Activated CD4-positive, CD25-positive, alpha-beta regulatory T cell treated with anti-CD3 and anti-CD28 coated beads, Interleukin-2, amount 50 U/mL, for 24 hours (primary cell): ENCODE measurements around the gene PFKFB4.

Experiments
- ATAC-seq, 2 donors: fragments of 150-1000 bp; cut with Tn5 transposase; one replicate each; pipeline ENCODE4 v1.10.0; 2021; ENCODE audit warnings: mild to moderate bottlenecking in 1 of 2, moderate library complexity in 1 of 2

PFKFB4 gene

DNA sequence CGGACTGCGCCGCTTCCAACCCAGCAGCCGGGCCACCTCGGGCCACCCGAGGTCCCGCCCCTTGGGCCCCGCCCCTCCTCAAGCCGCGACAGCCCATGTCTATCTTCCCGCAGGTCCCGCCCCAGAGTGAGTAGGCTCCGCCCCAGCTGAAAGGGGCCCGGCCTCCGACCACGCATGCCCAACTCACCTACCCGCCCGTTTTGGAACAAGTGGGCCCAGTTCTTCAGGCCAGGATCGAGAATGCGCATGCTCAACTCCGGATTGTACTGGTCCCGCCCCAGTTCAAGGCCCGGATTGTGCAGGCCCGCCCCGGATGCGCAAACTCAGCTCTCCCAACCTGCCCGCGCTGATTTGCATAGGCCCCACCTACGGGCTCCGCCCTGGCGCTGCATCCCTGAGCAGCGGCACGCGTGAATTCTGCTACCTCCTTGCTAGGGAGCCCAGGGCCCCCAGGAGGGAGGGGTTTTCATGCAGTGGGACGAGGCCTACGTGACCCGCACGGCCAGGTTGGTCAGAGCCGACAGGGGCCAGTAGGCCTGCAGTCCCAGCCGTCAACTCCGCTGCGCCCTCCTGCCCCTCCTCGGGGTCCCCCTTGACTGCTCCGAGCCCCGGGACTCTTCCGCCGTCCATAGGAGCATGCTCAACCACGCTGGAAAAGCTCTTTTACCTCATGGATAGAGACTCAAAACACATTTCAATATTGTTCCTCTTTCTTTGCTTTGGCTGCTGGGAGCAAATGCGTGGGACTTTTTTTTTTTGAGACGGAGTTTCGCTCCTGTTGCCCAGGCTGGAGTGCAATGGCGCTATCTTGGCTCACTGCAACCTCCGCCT is at the start of gene PFKFB4:
TSS of gene PFKFB4 (minus strand) at position 8 of the 831 bp plus-strand sequence. CDS start 26 bp downstream, outside the sequence.
- peak; percentile 90 to 94 for ATAC-seq

DNA sequence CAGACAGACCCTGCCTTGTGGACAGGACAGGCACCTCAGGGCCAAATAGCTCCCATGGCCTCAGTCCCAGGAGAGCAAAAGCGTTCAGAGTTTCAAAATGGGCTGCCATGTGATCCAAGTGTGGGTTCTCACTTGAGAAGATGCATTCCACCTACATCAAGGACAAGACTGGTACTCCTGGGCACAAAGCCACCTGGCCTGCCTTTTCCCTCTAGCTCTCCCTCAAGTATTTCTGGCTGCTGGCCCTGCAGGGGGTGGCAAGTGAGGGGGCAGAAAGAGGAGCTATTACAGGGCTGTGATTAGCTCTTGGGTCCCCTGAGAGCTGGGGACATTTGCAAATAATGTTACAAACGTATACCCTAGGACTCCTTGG is 45.0 kb upstream of the PFKFB4 start:
- no peak for ATAC-seq

DNA sequence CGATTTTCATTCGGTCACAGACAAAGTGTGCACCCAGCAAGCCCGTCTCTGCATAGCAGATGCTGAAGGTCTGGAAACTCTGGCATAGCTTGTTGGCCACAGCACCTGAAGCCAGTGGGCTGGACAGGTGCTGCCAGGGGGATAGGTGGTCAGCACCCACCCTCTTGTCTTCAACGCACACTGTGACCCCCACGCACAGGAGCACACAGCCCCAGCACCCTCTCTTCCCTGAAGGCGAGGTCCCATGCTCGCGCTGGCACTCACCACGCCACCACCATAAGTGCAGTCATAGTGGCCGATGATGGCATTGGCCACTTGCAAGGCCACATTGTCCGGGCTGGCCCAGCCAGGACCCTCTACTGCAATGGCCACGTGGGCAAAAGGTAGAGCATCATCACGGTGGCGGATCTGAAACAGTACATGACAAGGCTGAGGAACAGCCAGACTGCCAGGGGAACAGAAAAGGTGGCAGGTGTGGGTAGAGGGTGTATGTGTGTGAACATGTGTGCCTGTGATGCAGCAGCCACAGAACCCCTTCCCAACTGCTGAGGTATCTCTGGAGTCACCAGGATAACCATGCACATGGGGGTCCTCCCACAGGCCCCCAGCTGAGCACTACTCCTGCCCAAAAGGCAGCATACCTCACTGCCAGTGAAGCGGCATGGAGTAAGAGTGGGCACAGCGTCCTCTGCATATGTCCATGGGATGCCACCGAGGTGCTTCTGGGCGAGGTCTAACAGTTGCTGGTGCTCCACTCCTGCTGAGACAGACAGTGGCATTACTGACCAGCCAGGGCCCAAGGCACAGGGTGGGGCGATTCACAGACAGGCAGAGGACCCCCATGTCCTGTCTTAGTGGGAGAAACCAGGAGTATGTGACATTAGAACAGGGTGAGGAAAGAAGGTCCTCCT is 44.4 kb upstream of the PFKFB4 start:
- ATAC-seq: no peak

DNA sequence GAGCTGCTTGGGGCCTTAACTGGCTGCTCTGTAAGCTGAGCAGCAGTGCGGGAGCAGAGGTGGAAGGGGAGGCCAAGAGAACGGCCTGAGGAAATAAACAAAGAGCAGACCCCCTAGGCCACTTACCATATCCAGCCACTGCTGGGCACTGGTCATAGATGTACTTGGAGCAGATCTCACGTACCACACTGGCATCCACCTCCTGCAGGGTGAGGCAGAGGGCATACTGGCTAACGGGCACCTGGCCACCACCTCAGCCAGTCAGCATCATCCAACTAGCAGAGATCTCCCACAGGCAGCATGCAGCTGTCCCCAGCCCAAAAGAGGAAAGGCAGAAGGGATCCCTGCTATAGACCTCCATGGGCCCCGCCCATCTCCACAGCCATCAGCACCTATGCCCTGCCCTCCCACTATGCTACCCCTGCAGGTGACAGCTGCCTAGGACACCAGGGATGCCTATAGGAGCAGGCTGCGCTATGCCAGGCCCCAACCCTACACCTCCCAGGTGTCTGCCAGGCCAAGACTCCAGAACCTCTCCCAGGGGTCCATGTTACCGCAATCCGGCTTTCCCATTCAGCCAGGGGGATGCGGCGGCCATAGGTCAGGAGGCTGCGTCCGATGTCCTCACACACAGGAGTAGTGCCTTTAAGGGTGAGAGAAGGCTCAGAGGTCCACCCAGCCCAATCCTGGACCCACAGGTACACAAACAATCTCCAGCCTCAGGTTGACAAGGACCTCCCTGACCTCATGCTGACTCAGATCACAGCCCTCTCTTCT is 43.1 kb upstream of the PFKFB4 start:
- ATAC-seq: no peak

DNA sequence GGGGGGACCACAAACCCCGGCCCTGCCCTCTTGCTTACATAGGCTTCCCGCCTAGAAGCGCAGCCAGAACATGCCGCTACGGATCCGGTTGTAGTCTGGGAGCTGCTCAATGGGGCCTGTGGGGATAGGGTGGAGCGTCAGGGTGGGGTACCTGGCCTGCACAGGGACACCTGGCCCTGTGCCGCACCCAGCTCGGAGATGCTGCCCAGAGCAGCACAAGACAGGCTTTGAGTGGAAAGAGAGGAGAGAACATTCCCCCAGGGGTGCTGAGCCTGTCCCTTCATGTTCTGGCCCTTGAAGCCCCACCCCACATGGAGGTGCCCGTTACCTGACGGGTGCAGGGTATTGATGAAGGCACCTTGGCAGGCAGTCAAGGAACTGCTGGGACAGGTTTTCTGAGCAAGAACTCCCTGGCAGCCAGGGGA is 42.5 kb upstream of the PFKFB4 start:
- ATAC-seq: no peak

DNA sequence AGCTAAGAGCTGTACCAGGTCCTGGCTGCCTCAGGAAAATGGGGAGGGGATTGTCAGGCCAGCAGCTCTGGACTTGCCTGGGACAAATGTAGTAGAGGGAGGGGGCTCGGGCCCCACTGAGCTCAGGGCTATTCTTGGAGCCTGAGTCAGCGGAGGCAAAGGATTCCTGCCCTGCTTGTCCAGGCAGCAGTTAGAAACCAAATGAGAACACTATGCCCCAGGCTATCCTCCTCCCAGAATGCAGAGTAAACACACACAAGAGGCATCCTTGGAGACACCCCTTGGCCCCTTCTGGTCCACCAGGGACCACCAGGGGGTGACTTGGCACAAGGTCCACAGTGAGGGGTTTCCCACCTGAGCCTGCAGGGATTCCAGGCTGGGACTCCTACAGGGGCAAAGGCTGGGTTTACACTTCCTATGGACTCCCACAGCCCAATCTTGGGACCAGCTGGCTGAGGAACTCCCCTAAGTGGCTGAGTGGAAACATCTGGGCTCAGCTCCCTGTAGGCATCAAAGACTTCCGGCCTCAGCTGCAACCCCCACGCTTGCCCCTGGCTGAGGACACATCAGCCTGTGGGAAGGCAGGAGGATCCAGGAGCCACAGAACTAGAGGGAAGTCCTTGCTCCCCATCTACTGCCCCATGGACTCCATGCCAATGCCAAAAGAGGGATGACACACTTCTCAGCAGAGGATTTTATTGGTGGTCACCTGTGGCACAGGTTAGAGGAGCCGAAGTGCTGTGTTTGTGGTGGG is 41.9 kb upstream of the PFKFB4 start:
- no peak for ATAC-seq

DNA sequence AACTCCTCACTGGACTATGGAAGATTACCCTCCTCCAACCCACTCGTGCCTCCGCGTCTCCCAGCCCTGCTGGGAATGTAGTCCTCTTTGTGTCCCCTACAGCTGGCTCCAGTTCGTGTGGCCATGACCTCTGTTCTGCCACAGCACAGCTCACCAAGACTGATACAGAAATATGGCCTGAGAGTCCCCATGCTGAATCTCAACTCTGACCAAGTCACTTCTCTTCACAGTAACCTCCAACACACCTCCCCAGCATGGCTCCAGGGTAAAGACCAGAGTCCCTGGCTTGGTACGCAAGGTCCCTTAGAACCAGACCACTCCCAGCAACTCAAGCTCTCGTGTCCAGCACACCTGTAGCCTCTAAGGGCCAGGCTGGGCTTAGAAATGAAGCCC is 40.8 kb upstream of the PFKFB4 start:
- no peak for ATAC-seq

DNA sequence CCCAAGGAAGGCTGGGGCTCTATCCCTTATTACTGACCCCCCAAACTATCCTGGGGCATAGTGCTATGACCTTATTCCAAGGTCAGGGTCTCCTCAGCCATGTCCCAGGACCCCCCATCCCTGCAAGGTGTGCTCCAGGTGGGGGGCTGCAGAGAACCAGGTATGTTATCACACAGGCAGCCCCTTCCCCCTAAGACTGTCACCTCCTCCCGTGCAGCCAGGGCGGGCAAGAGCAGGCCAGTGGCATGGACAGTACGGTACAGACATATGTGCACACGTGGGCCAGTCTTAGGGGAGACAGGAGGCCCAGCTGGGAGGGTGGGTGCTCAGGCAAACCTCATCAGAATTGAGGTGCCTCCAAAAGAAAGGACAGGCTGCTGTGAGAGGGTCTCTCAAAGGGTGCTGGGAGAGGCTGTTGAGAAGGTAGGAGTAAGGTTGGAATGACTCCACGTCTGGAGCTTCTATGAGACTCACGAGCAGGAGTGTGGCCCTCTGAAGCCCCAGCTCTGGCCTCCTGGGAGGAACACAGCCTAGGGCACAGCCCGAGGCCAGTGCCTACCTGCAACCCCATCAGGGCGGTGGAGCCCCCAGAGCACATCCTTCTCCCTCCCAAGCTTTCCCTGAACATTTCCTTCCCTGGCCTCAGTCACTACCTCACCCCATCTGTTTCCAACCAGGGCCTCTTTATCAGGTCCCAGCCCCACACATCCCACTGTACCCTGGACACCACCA is 40.2 kb upstream of the PFKFB4 start:
- ATAC-seq: no peak

DNA sequence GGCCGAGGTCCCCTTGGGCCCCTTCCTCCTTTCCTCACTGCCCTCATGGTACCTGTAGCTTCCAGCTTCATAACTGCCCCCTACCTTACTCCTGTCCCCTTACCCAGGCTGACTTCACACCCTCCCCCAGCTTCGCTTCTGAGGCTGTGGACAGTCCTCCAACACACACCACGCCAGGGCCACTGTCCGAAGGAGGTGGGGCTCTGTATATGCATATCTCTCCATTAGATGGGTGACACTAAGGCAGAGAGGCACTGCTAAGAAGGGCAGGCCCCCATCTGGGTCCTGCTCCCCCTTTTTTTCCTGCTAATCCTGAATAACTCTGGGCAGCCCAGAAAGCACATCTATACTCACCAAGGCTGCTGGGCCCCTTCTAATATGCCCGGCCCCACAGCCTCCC is 39.6 kb upstream of the PFKFB4 start:
- no peak for ATAC-seq

DNA sequence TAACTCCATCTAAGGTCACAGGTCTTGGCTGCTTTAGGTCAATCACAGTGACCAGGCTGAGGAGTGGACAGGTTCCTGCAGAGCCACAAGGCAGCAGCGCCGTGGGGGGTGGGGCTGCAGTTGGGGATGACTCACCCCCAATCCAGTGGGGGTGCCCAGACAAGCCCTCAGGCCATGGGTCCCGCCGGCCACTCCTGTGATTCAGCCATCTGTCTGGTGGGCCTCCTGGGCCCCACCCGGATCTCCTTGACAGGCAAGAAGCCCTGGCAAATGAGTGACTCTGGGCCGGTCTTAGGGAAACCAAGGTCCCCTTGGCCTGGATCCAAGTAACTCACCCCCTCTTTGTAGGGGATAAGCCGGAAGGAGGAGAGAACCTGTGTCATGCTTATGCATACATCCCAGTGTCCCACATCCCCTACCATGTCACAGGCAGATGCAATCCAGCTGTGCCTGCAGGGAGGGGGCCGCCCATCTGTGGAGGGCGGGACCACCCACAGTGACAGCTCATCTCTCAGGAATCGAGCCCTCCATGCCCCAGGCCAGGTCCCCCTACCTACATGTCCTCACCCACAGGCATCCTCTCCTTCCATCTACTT is 39.0 kb upstream of the PFKFB4 start:
- no peak for ATAC-seq

DNA sequence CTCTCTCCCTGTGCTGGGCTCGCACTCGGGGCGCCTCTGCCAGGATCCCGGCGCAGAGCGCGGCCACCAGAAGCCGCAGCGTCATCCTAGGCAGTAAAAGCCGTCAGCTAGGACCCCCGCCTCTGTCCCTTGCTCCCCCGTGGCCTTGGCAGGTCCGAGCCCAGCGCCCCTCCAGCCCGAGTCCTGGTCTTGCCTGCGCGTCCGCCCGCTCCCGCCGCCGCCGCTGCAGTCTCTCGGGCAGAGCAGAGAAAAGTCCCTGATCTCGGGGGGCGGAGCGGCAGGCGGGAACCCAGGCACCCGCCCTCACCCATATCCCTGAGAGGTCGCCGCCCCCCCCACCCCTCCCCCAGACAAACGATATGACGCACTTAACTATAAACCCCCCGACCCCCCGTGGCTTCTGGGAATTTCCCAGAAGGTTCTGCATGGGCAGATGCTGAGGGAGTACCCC is 38.5 kb upstream of the PFKFB4 start, which contains the start of gene COL7A1:
TSS of gene COL7A1 (minus strand) at position 255 of the 451 bp plus-strand sequence. CDS start at position 85, 170 bp downstream.
- ATAC-seq: peak in 1 of 2 donors; percentile 22

DNA sequence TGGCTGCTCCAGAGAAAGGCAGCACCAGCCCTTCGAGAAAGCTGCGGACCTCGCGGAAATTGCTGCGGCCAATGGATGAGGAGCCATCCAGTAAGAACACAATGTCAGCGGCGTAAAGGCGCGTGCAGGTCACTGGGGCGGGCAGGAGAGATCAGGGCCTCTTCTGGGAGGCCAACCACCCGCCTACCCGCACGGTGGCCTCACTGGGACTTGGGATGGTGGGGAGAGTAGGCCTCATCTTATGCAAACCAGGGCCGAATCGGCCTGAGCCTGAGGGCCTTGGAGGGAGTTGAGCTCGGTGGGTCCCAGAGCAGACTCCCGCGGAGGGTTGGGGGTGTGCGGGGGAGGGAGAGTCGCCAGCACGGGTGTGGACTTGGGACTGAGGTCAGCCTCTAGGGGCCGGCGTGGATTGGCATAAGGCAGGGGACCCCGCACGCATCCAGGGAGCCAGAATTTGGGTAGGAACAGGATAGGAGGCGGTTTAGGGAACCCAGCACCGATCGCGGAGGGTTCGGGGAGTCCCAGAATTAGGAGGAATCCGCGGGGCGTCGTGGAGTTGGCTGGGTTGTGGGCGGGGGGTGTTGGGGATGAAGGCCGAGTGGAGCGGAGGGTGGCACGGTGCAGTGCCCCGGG is 37.9 kb upstream of the PFKFB4 start:
- ATAC-seq: no peak

DNA sequence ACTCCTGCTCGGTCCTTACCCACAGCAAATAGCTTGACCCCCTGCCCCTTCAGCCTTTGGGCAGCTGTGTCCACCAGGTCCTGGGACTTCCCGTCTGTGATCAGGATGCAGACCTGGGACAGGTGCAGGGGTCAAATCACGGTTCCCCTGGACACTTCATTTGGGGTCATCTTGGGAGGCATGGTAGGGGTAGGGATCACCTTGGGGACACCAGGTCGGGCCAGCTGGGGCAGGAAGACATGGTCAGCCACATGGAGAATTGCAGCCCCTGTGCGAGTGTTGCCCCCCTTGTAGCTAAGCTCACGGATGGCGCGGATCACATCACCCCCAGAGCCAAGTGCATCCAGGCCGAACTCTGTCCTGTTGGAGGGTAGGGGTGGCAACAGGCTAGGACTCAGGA is 36.7 kb upstream of the PFKFB4 start:
- ATAC-seq: no peak

DNA sequence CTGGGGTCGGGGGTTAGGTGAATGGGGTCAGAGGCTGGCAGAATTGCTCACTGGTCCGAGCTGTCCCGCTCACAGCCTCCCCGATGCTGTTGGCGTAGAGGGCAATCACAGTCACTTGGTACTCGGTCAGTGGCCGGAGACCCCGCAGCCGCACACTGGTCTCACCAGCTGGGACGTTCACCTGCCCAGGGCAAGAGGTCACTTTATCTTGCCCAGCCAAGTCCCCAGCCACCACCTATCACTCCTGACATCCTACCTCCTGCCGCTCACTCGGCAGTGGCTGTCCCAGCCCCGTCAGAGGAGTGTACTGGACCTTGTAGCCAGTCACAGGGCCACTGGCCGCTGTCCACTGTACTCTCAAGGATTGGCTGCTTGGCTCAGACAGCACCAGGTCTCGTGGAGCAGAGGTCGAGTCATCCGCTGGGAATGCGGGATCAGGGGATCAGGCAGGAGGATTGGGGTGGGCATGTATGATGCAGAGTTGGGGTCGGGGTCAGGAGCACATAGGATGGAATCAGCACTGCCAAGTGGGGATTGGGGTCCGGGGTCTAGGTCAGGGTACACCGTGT is 36.0 kb upstream of the PFKFB4 start:
- ATAC-seq: no peak

DNA sequence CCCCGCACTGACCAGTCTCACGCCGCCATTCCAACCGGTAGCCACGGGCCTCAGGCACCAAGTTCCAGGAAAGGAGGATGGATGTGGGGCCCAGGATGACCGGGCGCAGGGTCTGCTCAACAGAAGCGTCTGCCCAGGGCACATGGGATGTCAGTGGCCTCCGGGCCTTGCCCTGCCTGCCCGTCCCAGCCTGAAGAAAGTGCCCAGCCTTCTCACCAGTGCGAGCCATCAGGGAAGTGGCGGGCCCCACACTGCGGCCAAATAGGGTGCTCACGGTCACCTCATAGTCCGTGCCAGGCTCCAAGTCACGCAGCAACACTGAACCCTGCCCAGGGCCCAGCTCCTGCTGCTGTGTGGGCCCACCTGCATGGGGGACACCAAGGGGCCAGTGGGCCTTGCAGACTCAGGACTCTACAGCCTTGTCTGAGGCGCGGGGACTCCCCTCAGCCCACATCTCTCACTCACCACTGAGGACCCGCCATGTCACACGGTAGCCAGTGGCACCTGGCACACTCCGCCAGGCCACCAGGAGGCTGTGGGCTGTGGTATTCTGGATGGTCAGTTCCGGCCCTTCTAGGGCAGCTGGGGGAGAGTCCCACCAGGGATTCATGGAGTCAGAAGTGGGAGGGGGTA is 35.4 kb upstream of the PFKFB4 start:
- no peak for ATAC-seq

DNA sequence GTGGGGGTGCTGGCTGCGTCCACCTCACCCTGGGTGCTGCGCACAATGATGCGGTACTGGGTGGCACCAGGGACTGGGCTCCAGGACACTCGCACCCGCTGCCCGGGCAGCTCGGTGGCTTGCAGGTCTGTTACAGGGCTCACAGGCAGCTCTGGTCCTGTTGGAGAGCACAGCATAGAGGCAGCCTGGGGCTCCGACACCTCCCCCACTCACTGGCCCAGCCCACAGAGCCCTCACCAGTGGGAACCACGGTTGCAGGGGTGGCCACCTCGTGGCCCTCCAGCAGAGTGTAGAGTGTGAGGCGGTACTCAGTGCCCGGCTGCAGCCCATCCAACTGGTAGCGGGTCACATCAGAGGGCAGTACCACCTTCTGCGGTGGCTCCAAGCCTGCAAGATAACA is 34.8 kb upstream of the PFKFB4 start:
- ATAC-seq: no peak

DNA sequence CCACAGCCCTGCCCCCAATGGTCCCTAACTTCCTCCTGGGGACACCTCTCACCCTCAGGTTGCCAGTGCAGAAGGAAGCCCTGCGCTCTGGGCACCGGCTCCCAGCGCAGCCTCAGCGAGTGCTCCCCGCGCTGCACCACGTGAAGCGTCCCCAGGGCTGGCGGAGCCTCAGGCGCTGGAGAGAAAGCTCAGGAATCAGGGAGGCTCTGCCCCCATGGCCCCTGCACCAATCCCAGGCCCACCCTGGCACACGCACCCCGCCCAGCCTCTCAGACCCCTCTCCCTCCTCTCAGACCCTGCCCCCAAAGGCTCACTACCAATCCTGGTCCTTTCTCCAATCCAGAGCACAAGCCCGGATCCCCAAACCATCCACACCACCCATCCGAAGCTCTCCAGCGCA is 31.6 kb upstream of the PFKFB4 start:
- ATAC-seq: no peak

DNA sequence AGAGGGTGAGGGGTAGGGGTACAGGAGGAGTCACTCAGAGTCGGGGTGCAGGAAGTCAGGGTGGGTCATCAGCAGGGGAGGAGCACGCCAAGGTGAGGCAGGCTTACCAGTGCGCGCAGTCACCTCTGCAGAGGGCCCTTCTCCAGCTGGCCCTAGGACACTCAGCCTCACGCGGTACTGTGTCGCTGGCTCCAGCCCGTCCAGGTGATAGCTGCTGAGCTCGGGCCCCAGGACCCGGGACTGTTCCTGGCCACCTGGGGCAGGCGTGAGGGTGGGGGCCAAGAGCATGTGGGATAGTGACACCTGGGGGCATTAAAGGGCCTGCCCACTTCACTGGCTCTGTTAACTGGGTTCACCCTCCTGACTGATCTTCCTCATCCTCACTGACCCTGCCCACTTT is 31.1 kb upstream of the PFKFB4 start:
- ATAC-seq: no peak

DNA sequence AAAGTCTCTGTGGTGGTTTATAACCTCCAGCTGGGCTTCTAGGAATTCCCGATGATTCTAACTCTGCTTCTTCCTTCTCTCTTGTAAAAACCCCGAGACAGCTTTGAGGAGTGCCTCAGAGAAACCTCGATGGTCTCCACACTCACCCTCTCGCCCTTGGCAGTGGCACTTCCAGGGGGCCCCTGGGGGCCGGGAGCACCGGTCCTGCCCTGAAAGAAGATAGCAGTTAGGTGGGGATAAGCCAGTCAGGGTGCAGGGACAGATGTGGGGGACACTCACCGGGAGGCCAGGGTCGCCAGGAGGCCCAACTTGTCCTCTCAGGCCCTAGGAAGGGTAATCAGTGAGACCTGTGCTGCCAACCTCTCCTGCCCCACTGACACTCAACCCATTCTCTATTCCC is 28.8 kb upstream of the PFKFB4 start:
- ATAC-seq: no peak

DNA sequence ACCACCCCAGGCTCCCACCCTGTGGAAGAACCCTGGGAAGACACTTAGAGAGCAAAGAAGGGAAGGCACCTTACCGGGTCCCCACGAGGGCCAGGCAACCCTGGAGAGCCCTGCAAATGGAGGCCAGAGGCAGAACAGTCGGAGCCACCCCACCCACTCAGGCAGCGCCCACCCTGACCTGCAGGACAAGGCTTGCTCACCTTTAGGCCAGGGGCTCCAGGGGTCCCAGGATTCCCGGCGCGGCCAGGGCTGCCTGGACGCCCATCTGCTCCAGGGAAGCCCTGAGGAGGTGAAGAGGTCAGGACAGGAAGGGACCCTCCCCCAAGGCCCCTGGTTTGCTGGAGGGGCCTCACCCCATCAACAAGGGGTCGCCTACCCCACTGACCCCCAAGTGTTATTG is 28.2 kb upstream of the PFKFB4 start:
- no peak for ATAC-seq
